Right lung (tissue), 5 donors: Measurements from ENCODE around the gene WRNIP1. TPM values are rescaled to one million over a fixed set of nuclear protein-coding genes. Genes with fewer than 3 reads are reported as not detected.
A peak's percentile ranks its signal among the peaks of the same experiment; 100 is the strongest.
"Not testable (repeated sequence)": the region's sequence is repeated elsewhere in the genome, so short reads cannot be mapped to it uniquely, and the experiment has no call there.

Source experiments
- DNase-seq, 2 donors: peaks; one replicate each; pipeline ENCODE4 v3.0.0-alpha.2; 2013
- polyA plus RNA-seq, 5 donors: library from polyadenylated mRNA; unstranded; fragments of 120-200 nt; gene quantifications; one replicate each; pipeline versions ENCODE4 v1.2.1 to v1.2.3, GENCODE V29; 2013; ENCODE audit warnings: inconsistent platforms in 1 of 5, low replicate concordance in 1 of 5; ENCODE audit not compliant: insufficient read length in 5 of 5, insufficient read depth in 1 of 5

The WRNIP1 gene
- polyA plus RNA-seq, 5 donors = 47.7 to 53.5 (median 50.2) TPM

- no peak for DNase-seq
These were observed 4.0 kb upstream of the WRNIP1 start for GRCh38 chr6:2760882-2761842.

- DNase-seq = not testable (repeated sequence)
These were observed 2.3 kb upstream of the WRNIP1 start for GRCh38 chr6:2762868-2763267.

GRCh38 chr6:2763345-2763841, 1.8 kb upstream of the WRNIP1 start:
- DNase-seq = no peak

- no peak for DNase-seq
These were observed 1.2 kb upstream of the WRNIP1 start for GRCh38 chr6:2763876-2764540.

GRCh38 chr6:2764610-2765165, 505 bp upstream of the WRNIP1 start:
- DNase-seq = peak; percentile 62 to 72

GRCh38 chr6:2765896-2766766, 938 bp downstream of the WRNIP1 start:
- DNase-seq = peak in 1 of 2 donors; percentile 35

- DNase-seq = peak in 1 of 2 donors; percentile 26
These were observed 1.8 kb downstream of the WRNIP1 start for GRCh38 chr6:2766767-2767656.

GRCh38 chr6:2767657-2768524, 2.7 kb downstream of the WRNIP1 start:
- DNase-seq = no peak

- no peak for DNase-seq
These were observed 3.5 kb downstream of the WRNIP1 start for GRCh38 chr6:2768696-2769095.

GRCh38 chr6:2770171-2770570, 5.0 kb downstream of the WRNIP1 start:
- DNase-seq = no peak

GRCh38 chr6:2771079-2771478, 5.9 kb downstream of the WRNIP1 start:
- DNase-seq = no peak

GRCh38 chr6:2772840-2773239, 7.6 kb downstream of the WRNIP1 start:
- DNase-seq = no peak

- no peak for DNase-seq
These were observed 8.3 kb downstream of the WRNIP1 start for GRCh38 chr6:2773449-2773848.

- DNase-seq = no peak
These were observed 9.8 kb downstream of the WRNIP1 start for GRCh38 chr6:2775003-2775402.

GRCh38 chr6:2777249-2777648, 12.1 kb downstream of the WRNIP1 start:
- no peak for DNase-seq

- no peak for DNase-seq
These were observed 15.0 kb downstream of the WRNIP1 start for GRCh38 chr6:2780102-2780737.

GRCh38 chr6:2781685-2782355, 16.6 kb downstream of the WRNIP1 start:
- DNase-seq = no peak

- no peak for DNase-seq
These were observed 17.1 kb downstream of the WRNIP1 start for GRCh38 chr6:2782356-2782708.
